Uterus (tissue), 4 donors: Measurements from ENCODE around the gene PTGFRN. TPM values are rescaled to one million over a fixed set of nuclear protein-coding genes. Genes with fewer than 3 reads are reported as not detected.

Experiments
- DNase-seq, 2 donors: peaks; one replicate each; pipeline ENCODE4 v3.0.0-alpha.2; 2019 to 2020
- H3K27ac ChIP-seq, 2 donors: fragments of 200-600 bp; sonication (generic); 1 replicate in 1 of 2; 2 replicates in 1 of 2; pipeline ENCODE4 v1.5.1; 2016 to 2018
- H3K27me3 ChIP-seq, 2 donors: fragments of 200-600 bp; sonication (generic); one replicate each; pipeline ENCODE4 v1.5.1; 2018 to 2019; ENCODE audit warnings: control low read depth in 1 of 2
- H3K36me3 ChIP-seq, 2 donors: fragments of 200-600 bp; sonication (generic); one replicate each; pipeline ENCODE4 v1.5.1; 2019; ENCODE audit warnings: control low read depth in 1 of 2
- H3K4me1 ChIP-seq, 2 donors: fragments of 200-600 bp; sonication (generic); one replicate each; pipeline ENCODE4 v1.5.1; 2018 to 2019; ENCODE audit warnings: control low read depth in 1 of 2
- H3K4me3 ChIP-seq, 2 donors: fragments of 200-600 bp; sonication (generic); 1 replicate in 1 of 2; 2 replicates in 1 of 2; pipeline ENCODE4 v1.5.1; 2018 to 2019; ENCODE audit warnings: mild to moderate bottlenecking in 1 of 2
- H3K9me3 ChIP-seq, 2 donors: fragments of 200-600 bp; sonication (generic); one replicate each; pipeline ENCODE4 v1.5.1; 2019; ENCODE audit warnings: control low read depth in 1 of 2
- POLR2A ChIP-seq, 2 donors: fragments of 450-650 bp; IDR thresholded peaks; one replicate each; pipeline ENCODE4 v1.6.1; 2016; ENCODE audit warnings: antibody characterized with exemption in 2 of 2, mild to moderate bottlenecking in 1 of 2, moderate library complexity in 1 of 2
- intact Hi-C: fragments of 100-400 bp; cut with DNase I; formaldehyde crosslinking; loops from one replicate; pipeline ENCODE4 v1.15.1; 2023; ENCODE audit warnings: low total_unique reads
- total RNA-seq, 4 donors: library from RNA; depleted of rRNA in 3 of 4; stranded (reverse); fragments of >200 nt in 3 of 4; gene quantifications; one replicate each; pipeline versions ENCODE4 v1.1.0 to v1.2.4, GENCODE V29; 2014 to 2023
- TF ChIP-seq, protein P1 (sequence below), 4 experiments: fragments of 200-600 bp in 2 of 4; fragments of 450-650 bp in 2 of 4; sonication (generic) in 2 of 4; IDR thresholded peaks; one replicate each; pipeline ENCODE4 v1.5.1; 2016 to 2019; ENCODE audit warnings: antibody characterized with exemption in 4 of 4, mild to moderate bottlenecking in 2 of 4, moderate library complexity in 1 of 4
- donor health status: DM: yes; HTN: yes; CAD: no.

PTGFRN gene
- total RNA-seq, 4 donors from 2014 or later: 32.4 to 134 (median 88.8) TPM

DNA sequence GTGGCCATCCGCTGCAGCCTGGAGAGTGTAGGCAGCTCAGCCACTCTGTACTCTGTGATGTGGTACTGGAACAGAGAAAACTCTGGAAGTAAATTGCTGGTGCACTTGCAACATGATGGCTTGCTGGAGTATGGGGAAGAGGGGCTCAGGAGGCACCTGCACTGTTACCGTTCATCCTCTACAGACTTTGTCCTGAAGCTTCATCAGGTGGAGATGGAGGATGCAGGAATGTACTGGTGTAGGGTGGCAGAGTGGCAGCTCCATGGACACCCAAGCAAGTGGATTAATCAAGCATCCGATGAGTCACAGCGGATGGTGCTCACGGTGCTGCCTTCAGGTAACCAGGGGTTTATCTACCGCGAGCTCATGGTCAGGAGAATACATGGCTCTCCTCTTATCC is 115.9 kb downstream of the PTGFRN start:
- Histone ChIP-seq H3K4me3 (no peak overlapping the region), H3K27me3 (no peaks in the 10 kb centered on the region), H3K36me3 (no peaks in the 10 kb centered on the region), H3K4me1 (no peaks in the 10 kb centered on the region), H3K27ac (no peak overlapping the region), H3K9me3 (no peaks in the 10 kb centered on the region)
- intact Hi-C loops: no loop called here
- TF ChIP-seq, protein P1, sequence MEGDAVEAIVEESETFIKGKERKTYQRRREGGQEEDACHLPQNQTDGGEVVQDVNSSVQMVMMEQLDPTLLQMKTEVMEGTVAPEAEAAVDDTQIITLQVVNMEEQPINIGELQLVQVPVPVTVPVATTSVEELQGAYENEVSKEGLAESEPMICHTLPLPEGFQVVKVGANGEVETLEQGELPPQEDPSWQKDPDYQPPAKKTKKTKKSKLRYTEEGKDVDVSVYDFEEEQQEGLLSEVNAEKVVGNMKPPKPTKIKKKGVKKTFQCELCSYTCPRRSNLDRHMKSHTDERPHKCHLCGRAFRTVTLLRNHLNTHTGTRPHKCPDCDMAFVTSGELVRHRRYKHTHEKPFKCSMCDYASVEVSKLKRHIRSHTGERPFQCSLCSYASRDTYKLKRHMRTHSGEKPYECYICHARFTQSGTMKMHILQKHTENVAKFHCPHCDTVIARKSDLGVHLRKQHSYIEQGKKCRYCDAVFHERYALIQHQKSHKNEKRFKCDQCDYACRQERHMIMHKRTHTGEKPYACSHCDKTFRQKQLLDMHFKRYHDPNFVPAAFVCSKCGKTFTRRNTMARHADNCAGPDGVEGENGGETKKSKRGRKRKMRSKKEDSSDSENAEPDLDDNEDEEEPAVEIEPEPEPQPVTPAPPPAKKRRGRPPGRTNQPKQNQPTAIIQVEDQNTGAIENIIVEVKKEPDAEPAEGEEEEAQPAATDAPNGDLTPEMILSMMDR (IDR thresholded peaks at IDR 0.05): no peak
- TF ChIP-seq POLR2A (IDR thresholded peaks at IDR 0.05): no peak
- no peak for DNase-seq

DNA sequence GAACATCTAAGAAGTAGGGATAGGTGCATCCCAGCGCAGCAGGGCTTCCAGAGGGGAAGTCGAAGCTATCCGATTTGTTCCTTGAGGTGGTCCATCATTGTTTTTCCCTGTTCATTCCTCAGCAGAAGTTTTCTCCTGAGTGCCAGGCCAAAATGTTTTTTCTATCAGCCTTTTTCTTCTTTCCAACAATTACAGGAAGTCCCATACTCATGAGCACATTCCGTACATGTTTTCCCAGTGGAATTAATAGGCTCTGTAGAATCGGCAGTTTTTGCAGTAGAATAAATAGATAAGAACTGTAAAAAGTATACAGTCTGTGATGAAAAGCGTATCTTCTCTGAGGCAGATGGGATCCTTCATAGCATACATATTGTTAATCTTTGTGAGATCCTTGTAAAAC is 116.6 kb downstream of the PTGFRN start:
- Histone ChIP-seq H3K9me3 (no peaks in the 10 kb centered on the region), H3K27me3 (no peaks in the 10 kb centered on the region), H3K4me3 (no peak overlapping the region), H3K4me1 (no peaks in the 10 kb centered on the region), H3K27ac (no peak overlapping the region), H3K36me3 (no peaks in the 10 kb centered on the region)
- intact Hi-C loops: no loop called here
- no peak for DNase-seq
- TF ChIP-seq POLR2A (IDR thresholded peaks at IDR 0.05): no peak

DNA sequence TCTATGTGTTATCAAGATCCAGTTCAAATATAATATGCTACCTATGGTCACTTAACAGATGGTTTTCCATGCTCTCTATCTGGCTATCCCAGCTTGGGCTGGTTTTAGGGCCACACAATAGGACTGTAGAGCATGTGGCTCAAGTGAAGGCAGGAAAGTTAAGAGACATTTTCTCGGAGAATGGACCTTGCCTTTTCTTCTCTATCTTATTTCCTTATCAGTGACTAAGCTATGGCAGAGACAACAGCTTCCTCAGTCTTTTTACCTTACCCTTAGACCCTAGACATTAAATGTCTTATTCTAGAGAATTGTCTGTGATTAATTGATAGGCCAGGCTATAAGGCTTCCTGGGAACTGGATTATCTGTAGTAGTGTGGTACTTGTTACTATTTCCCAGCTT is 120.0 kb downstream of the PTGFRN start:
- TF ChIP-seq POLR2A (IDR thresholded peaks at IDR 0.05): no peak
- TF ChIP-seq, protein P1 (IDR thresholded peaks at IDR 0.05): no peak
- Histone ChIP-seq H3K36me3 (no peaks in the 10 kb centered on the region), H3K4me1 (no peaks in the 10 kb centered on the region), H3K27me3 (no peaks in the 10 kb centered on the region), H3K27ac (no peak overlapping the region), H3K9me3 (no peaks in the 10 kb centered on the region), H3K4me3 (no peak overlapping the region)
- DNase-seq: no peak
- intact Hi-C loops: no loop called here

DNA sequence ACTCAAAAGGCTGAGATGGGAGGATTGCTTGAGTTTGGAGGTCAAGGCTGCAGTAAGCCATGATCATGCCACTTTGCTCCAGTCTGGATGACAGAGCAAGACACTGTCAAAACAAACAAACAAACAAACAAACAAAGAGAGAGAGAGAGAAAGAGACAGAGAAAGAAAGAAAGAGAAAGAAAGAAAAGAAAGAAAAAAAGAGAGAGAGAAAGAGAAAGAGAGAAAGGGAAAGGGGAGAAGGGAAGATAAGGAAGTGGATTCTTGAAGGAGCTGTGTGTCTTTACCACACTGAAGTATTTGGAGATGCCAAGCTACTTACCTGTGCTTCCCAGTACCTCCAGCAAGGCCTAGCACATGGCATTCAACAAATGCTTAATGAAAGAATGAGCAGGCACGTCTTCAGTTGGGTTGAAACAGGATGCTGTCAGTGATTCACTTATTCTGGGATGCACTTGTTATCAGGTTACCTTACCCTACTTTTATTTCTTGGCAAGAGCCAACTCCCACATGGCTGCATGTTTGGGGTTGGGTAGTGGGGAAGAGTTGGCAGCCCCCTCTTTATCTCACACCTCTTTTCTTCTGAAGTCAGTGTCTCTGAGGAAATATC is 120.7 kb downstream of the PTGFRN start:
- Histone ChIP-seq H3K9me3 (no peaks in the 10 kb centered on the region), H3K36me3 (no peaks in the 10 kb centered on the region), H3K27ac (no peak overlapping the region), H3K27me3 (no peaks in the 10 kb centered on the region), H3K4me3 (no peak overlapping the region), H3K4me1 (no peaks in the 10 kb centered on the region)
- TF ChIP-seq POLR2A (IDR thresholded peaks at IDR 0.05): no peak
- TF ChIP-seq, protein P1 (IDR thresholded peaks at IDR 0.05): no peak
- intact Hi-C loops: no loop called here
- no peak for DNase-seq

DNA sequence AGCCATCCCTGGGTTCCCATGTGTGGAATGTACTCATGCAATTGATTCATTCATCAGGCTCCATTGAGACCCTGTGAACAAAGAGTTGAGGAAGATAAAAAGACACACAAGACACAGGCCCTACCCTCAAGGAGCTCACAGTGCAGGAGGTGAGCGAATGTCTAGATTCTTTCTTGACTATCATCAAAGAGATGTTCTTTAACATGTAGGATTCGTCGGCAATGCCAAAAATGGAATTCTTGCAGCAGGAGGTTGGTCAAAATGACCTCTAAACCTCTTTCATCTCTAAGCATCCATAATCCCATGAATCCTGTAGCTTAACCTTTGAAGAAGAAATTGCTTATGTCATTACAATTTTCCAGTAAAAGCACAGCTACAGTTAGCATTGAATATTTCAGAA is 122.5 kb downstream of the PTGFRN start:
- intact Hi-C loops: no loop called here
- no peak for DNase-seq
- no peak for TF ChIP-seq POLR2A (IDR thresholded peaks at IDR 0.05)
- TF ChIP-seq, protein P1 (IDR thresholded peaks at IDR 0.05): no peak

More for the DNA sequence above, 122.5 kb downstream of the PTGFRN start:
- no peaks in the 10 kb centered on the region for H3K36me3 ChIP-seq
- no peaks in the 10 kb centered on the region for H3K9me3 ChIP-seq
- H3K27ac ChIP-seq: no peak overlapping the region
- H3K27me3 ChIP-seq: no peaks in the 10 kb centered on the region
- no peaks in the 10 kb centered on the region for H3K4me1 ChIP-seq
- H3K4me3 ChIP-seq: no peak overlapping the region
